Measurements from ENCODE around the gene RBBP9.

The RBBP9 gene

DNA sequence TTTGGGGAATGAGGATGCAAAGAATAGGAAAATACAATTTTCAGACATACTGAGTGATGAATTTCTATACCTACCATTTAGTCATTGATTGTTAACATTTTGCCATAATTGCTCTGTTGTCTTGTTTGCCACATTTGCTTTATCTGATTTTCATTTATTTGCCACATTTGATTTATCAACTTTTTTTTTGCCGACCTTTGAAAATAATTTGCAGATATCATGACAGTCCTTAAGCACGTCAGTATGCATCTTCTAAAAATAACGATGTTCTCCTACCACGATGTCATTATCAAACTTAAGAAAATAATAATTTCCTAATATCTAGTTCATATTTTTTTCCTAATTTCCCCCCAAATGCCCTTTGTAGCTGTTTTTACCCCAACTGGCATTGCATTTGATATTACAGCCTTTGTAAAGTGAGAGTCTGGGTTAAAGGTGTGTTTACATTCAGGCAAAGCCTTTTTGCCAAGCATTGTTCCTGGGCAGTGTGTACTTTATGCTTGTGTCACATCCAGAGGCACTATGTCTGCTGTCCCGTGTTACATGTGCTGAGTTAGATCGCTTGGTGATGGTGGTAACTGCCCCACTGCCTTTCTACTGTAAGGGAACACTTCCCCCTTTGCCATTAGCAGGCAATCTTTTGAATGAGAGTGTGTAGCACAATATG lies 37.1 kb upstream of the RBBP9 start:
- H3K27ac ChIP-seq (ENCODE audit: low read depth, low read length), result no peak overlapping the region
- H3K36me3 ChIP-seq (ENCODE audit: control insufficient read depth, low read length), result peaks cover 66% of the 10 kb centered on the region

DNA sequence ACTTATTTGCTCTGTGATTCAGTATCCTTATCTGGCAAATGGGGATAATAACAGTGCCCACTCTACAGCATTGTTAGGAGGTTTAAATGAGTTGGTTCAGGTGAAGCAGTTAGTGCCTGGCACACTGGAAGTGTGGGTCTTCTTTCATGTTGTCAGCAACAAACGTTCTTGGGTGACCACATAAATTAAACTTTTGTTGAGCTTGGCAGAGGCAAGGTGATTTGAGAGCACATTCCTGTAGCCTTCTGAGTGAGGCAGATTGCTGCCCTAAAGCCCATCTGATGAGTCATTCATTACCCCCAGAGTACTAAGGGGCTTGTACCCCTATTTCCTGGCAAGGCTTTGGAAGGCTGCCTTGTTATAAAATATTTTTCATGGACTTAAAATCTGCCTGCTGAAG lies 36.5 kb upstream of the RBBP9 start:
- Histone ChIP-seq H3K4me2 (ENCODE audit: low read length) (no peak overlapping the region), H3F3A (ENCODE audit: control insufficient read depth, insufficient read depth) (no peaks in the 10 kb centered on the region), H3K27me3 (ENCODE audit: control insufficient read depth, low read length) (no peaks in the 10 kb centered on the region), H3K4me3 (ENCODE audit: low read length) (no peak overlapping the region), H3K4me1 (ENCODE audit: control insufficient read depth, low read length) (no peaks in the 10 kb centered on the region), H3K27ac (ENCODE audit: low read depth, low read length) (no peak overlapping the region), H3K79me2 (ENCODE audit: control insufficient read depth, low read length) (no peaks in the 10 kb centered on the region), H4K20me1 (ENCODE audit: control insufficient read depth, insufficient read depth, low read depth, low read length) (no peaks in the 10 kb centered on the region), H3K9me2 (replicated peaks; ENCODE audit: control insufficient read depth, low read length) (no peaks in the 10 kb centered on the region), H3K36me3 (ENCODE audit: control insufficient read depth, low read length) (peaks cover 70% of the 10 kb centered on the region), H3K9me3 (ENCODE audit: control insufficient read depth, insufficient read depth, low read length) (no peaks in the 10 kb centered on the region)
- TF ChIP-seq EZH2phosphoT487 (IDR thresholded peaks at IDR 0.05; ENCODE audit: borderline replicate concordance, low read length), result no peak
- TF ChIP-seq, protein P1, sequence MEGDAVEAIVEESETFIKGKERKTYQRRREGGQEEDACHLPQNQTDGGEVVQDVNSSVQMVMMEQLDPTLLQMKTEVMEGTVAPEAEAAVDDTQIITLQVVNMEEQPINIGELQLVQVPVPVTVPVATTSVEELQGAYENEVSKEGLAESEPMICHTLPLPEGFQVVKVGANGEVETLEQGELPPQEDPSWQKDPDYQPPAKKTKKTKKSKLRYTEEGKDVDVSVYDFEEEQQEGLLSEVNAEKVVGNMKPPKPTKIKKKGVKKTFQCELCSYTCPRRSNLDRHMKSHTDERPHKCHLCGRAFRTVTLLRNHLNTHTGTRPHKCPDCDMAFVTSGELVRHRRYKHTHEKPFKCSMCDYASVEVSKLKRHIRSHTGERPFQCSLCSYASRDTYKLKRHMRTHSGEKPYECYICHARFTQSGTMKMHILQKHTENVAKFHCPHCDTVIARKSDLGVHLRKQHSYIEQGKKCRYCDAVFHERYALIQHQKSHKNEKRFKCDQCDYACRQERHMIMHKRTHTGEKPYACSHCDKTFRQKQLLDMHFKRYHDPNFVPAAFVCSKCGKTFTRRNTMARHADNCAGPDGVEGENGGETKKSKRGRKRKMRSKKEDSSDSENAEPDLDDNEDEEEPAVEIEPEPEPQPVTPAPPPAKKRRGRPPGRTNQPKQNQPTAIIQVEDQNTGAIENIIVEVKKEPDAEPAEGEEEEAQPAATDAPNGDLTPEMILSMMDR (IDR thresholded peaks at IDR 0.05; ENCODE audit: low read depth, low read length, poor library complexity, severe bottlenecking), result no peak

More for the DNA sequence above, 37.1 kb upstream of the RBBP9 start:
- H3K4me2 ChIP-seq (ENCODE audit: low read length), result no peak overlapping the region
- H3K4me3 ChIP-seq (ENCODE audit: low read length), result no peak overlapping the region
- no peaks in the 10 kb centered on the region for H3F3A ChIP-seq (ENCODE audit: control insufficient read depth, insufficient read depth)
- H3K27me3 ChIP-seq (ENCODE audit: control insufficient read depth, low read length), result no peaks in the 10 kb centered on the region
- H3K9me2 ChIP-seq (replicated peaks; ENCODE audit: control insufficient read depth, low read length), result no peaks in the 10 kb centered on the region
- no peaks in the 10 kb centered on the region for H3K4me1 ChIP-seq (ENCODE audit: control insufficient read depth, low read length)
- TF ChIP-seq, protein P1 (IDR thresholded peaks at IDR 0.05; ENCODE audit: low read depth, low read length, poor library complexity, severe bottlenecking), result no peak
- TF ChIP-seq EZH2phosphoT487 (IDR thresholded peaks at IDR 0.05; ENCODE audit: borderline replicate concordance, low read length), result no peak
- H3K79me2 ChIP-seq (ENCODE audit: control insufficient read depth, low read length), result no peaks in the 10 kb centered on the region
- H3K9me3 ChIP-seq (ENCODE audit: control insufficient read depth, insufficient read depth, low read length), result no peaks in the 10 kb centered on the region
- H4K20me1 ChIP-seq (ENCODE audit: control insufficient read depth, insufficient read depth, low read depth, low read length), result no peaks in the 10 kb centered on the region

DNA sequence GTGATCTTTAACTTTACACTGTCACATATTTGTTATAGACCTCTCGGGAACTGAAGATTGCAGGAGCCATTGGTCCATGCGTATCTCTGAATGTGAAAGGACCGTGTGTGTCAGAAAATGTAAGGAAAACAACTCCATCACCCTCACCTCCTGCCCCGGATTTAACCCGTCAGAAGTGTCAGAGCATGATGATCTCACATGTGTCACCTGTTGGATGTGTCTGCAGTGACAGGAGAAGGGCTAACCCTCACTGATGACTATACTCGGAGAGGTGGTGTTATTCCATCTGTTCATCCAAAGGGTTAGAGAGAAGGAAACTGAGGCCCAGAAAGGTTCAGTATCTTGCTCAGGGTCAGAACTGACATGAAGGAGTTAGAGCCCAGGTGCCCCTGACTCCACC lies 35.6 kb upstream of the RBBP9 start:
- Histone ChIP-seq H3K9me2 (replicated peaks; ENCODE audit: control insufficient read depth, low read length) (no peaks in the 10 kb centered on the region), H3K4me1 (ENCODE audit: control insufficient read depth, low read length) (no peaks in the 10 kb centered on the region), H3K9me3 (ENCODE audit: control insufficient read depth, insufficient read depth, low read length) (no peaks in the 10 kb centered on the region), H3F3A (ENCODE audit: control insufficient read depth, insufficient read depth) (no peaks in the 10 kb centered on the region), H4K20me1 (ENCODE audit: control insufficient read depth, insufficient read depth, low read depth, low read length) (no peaks in the 10 kb centered on the region), H3K27me3 (ENCODE audit: control insufficient read depth, low read length) (no peaks in the 10 kb centered on the region), H3K36me3 (ENCODE audit: control insufficient read depth, low read length) (peaks cover 76% of the 10 kb centered on the region), H3K4me3 (ENCODE audit: low read length) (no peak overlapping the region), H3K4me2 (ENCODE audit: low read length) (no peak overlapping the region), H3K27ac (ENCODE audit: low read depth, low read length) (no peak overlapping the region), H3K79me2 (ENCODE audit: control insufficient read depth, low read length) (no peaks in the 10 kb centered on the region)
- no peak for TF ChIP-seq EZH2phosphoT487 (IDR thresholded peaks at IDR 0.05; ENCODE audit: borderline replicate concordance, low read length)
- TF ChIP-seq, protein P1 (IDR thresholded peaks at IDR 0.05; ENCODE audit: low read depth, low read length, poor library complexity, severe bottlenecking), result no peak
